Measurements from ENCODE around the gene ZNF277.
"Not testable (repeated sequence)": the region's sequence is repeated elsewhere in the genome, so short reads cannot be mapped to it uniquely, and the experiment has no call there.

The ZNF277 gene

GRCh38 chr7:112360681-112361080 is 154.2 kb downstream of the ZNF277 start:
- DNase-seq = no peak

GRCh38 chr7:112361154-112361553 is 154.7 kb downstream of the ZNF277 start:
- DNase-seq = no peak

- no peak for DNase-seq
Measured at GRCh38 chr7:112362053-112362650, 155.7 kb downstream of the ZNF277 start.

DNA sequence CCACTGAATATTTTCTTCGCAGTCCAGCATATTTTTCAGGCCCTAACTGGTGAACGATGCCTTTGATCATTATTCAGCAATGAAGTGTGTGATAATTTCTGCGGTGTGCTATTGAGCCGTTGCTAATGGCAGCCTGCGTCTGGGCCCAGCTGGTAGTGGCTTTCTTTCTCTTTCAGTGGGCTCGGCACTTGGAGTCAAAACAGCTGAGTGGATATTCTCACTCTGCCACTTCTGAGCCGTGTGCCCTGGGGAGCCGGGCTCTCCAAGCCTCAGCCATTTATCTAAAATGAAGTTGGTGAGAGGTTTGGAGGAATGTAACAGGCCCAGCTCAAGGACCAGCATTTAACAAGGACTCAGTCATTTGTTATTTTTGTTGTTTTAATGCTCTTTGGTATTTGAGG is 156.2 kb downstream of the ZNF277 start:
- no peak for DNase-seq

DNA sequence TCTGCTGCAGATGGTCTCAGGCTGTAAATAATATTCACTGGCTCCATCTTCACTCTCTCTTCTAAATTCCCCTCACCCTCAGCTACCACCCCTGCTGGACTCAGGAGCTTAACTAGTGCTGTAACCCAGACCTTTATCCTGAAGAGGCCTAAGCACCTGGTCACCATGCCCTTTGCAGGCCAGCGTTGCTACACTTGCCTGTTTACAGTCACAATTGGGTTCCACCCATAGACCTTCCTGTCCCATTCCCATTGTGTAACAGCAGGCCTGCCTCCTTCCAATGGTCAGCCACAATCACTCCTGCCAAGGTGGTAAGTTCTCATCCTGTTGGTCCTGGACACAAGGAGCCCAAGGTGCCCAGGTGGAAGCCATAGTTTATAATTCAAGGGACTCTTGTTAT is 157.9 kb downstream of the ZNF277 start:
- DNase-seq = no peak

DNA sequence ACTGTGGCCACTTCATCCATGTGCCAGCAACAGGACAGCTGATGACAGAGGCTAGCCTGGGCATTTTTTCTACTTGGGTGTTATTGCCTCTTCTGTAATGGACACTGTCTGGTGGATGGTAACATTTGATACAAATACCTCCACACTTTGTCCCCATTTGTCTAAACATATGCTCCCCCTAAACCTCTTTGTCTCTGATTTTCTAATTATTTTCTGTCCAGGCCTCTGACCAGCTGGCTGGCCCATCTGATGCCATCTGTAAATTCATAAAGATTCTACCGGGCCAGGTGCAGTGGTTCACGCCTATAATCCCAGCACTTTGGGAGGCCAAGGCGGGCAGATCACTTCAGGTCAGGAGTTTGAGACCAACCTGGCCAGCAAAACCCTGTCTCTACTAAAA is 159.1 kb downstream of the ZNF277 start:
- DNase-seq = no peak

DNA sequence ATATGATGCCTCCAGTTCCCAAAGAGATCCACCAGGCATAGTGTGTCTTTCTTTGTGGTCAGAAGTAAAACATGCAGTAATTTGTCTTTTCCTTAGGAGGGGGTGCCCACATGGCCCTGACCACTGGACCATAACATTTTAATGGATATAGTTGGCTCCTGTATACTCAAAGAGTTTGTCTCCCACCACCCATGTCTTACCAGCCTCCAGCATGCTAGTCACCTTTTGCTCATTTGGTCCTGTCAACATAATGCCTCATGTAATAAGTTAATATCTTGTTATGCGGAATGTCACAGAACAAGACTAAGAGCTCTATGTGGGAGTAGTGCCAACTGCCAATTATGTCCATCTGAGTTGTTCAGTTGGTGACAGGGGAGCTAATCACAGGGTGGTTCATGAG is 160.4 kb downstream of the ZNF277 start:
- DNase-seq = no peak

- no peak for DNase-seq
Measured at GRCh38 chr7:112370436-112370835, 163.9 kb downstream of the ZNF277 start.

- DNase-seq = no peak
Measured at GRCh38 chr7:112371701-112372100, 165.2 kb downstream of the ZNF277 start.

DNA sequence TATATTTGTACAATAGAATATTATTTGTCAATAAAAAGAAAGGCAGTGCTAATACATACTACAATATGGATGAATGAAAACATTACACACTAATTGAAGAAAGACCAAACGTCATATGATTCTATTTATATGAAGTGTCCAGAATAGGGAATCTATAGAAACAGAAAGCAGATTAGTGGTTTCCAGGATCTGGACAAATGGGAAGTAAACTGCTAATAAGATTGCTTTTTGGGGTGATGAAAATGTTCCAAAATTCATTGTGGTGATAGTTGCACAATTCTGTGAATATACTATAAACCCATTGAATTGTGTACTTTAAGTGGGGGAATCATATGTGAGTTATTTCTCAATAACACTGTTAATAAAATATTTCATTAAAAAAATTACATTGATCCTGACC is 165.6 kb downstream of the ZNF277 start:
- DNase-seq = no peak

GRCh38 chr7:112377593-112377992 is 171.1 kb downstream of the ZNF277 start:
- no peak for DNase-seq

- DNase-seq = no peak
Measured at GRCh38 chr7:112381311-112382091, 175.0 kb downstream of the ZNF277 start.

DNA sequence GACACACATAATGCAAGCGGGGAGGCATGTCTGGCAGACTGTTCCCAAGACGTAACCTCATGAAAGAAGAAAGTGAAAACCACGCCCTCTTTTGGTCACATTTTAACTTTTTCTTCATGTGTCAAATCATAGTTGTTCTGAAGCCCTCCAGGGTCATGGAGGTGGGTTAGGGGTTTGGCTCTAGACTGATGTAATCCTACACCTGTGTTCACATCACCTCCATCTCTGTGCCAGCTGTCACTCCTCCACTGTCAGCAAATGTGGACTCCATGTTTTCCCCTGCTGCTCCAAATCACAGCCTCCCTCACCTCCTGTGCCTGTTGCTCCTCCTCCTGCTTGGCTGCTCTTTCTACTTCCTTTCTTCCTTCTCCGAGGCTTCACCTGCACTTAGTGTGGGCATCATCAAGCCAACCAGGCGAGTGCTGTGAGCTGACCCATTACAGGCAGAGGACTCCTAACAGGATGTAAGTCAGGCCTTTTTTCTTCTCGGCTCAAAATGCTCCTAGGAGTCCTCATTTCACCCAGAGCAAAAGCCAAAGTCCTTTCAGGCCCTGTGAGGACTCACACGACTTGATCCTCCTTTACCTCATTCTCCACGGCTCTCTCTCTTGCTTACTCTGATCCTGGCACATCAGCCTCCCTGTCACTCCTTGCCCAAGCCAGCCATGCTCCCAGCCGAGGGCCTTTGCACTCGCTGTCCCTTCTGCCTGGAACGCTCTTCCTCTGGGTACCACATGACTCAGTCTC is 177.3 kb downstream of the ZNF277 start:
- DNase-seq = no peak

GRCh38 chr7:112385516-112385915 is 179.0 kb downstream of the ZNF277 start:
- DNase-seq = no peak

GRCh38 chr7:112386619-112387018 is 180.1 kb downstream of the ZNF277 start:
- DNase-seq = no peak

DNA sequence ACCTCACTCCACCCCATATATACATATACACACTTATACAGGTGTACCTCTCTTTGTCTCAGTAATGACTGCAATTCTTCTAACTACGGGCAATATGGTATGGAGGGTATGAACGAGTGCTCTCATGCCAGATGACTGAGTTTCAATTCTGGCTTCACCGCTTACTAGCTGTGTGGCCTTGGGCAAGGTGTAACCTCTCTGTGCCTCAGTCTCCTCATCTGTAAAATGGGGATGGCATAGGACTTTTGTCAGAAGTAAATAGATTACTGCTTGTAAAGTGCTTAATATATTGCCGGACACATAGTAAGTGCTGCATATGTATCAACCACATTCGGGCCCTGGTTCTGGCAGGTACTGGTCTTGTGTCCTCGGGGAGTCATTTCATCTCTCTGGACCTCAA is 183.7 kb downstream of the ZNF277 start:
- DNase-seq = no peak

- not testable (repeated sequence) for DNase-seq
Measured at GRCh38 chr7:112391079-112391821, 184.8 kb downstream of the ZNF277 start.

- not testable (repeated sequence) for DNase-seq
Measured at GRCh38 chr7:112391841-112392286, 185.4 kb downstream of the ZNF277 start.
